Measurements from ENCODE around the gene NARS2. TPM values are rescaled to one million over a fixed set of nuclear protein-coding genes. Genes with fewer than 3 reads are reported as not detected.
"Not testable (repeated sequence)": the region's sequence is repeated elsewhere in the genome, so short reads cannot be mapped to it uniquely, and the experiment has no call there.

NARS2 gene
- total RNA-seq, 1 experiment from 2014 or later, result 48.5 TPM

GRCh38 chr11:78489184-78489583, 85.5 kb downstream of the NARS2 start:
- DNase-seq (ENCODE audit: low spot score), result no peak

GRCh38 chr11:78478536-78478935, 96.1 kb downstream of the NARS2 start:
- DNase-seq (ENCODE audit: low spot score), result no peak

GRCh38 chr11:78476066-78476465, 98.6 kb downstream of the NARS2 start:
- DNase-seq (ENCODE audit: low spot score), result peak; percentile 6

GRCh38 chr11:78474451-78474850, 100.2 kb downstream of the NARS2 start:
- no peak for DNase-seq (ENCODE audit: low spot score)

- DNase-seq (ENCODE audit: low spot score), result no peak
Measured at GRCh38 chr11:78472905-78473304, 101.8 kb downstream of the NARS2 start.

DNA sequence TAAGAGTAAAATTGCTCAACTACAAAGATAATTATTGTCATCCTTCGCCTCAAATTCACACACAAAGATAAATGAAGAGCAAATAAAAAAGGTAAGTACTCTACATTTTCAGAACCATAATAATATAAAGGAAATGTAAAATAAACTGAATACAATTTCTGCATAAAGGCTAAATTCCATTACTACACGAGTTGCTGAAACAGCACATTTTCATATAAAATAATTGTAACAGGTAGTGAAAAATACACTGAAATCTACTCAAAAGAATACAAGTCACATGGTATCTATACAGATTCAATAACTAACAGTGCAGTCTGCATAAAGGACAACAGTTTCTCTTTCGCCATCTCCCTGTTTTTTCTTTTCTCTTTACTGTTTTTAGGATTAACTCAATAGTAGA, 102.3 kb downstream of the NARS2 start:
- no peak for DNase-seq (ENCODE audit: low spot score)

- no peak for DNase-seq (ENCODE audit: low spot score)
Measured at GRCh38 chr11:78470861-78471442, 103.7 kb downstream of the NARS2 start.

- DNase-seq (ENCODE audit: low spot score), result no peak
Measured at GRCh38 chr11:78469896-78470295, 104.8 kb downstream of the NARS2 start.

DNA sequence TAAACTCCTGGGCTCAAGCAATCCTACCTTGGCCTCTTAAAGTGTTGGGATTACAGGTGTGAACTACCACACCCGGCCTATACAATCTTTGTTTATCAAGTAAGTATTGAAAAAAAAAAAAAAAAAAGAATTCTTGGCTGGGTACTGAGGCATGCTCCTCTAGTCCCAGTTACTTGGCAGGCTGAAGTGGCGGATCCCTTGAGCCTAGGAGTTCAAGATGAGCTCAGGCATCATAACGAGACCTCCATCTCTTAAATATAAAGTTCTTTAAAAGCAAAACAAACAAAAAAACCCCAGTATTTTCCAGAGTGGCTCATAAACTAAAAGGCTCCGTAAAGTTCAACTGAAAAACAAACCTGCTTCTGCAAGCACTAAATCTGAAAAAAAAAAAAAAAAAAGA, 106.7 kb downstream of the NARS2 start:
- no peak for DNase-seq (ENCODE audit: low spot score)

GRCh38 chr11:78467370-78467769, 107.3 kb downstream of the NARS2 start:
- DNase-seq (ENCODE audit: low spot score), result no peak

- DNase-seq (ENCODE audit: low spot score), result no peak
Measured at GRCh38 chr11:78465169-78465942, 109.3 kb downstream of the NARS2 start.

GRCh38 chr11:78464787-78465168, 109.9 kb downstream of the NARS2 start:
- not testable (repeated sequence) for DNase-seq (ENCODE audit: low spot score)

DNA sequence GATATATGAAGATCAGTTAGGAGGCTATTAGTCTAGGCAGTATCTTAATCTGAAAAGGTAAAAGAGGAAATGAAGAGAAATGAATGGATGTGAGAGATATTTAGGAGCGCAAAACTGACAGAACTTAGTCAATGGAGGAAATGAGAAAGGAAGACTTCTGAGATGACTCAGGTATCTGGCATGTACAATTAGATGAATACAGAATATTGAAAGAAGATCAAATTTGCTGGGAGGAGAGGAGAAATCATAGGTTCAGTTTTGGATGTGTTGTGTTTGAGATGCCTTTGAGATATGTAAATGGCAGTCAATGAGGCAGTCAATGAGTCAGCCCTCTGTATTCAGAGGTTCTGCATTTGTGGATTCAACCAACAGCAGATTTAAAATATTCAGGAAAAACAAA, 114.2 kb downstream of the NARS2 start:
- DNase-seq (ENCODE audit: low spot score), result no peak

GRCh38 chr11:78459738-78460137, 114.9 kb downstream of the NARS2 start:
- no peak for DNase-seq (ENCODE audit: low spot score)

- DNase-seq (ENCODE audit: low spot score), result no peak
Measured at GRCh38 chr11:78457448-78457847, 117.2 kb downstream of the NARS2 start.

GRCh38 chr11:78453140-78453935, 121.3 kb downstream of the NARS2 start:
- DNase-seq (ENCODE audit: low spot score), result no peak

DNA sequence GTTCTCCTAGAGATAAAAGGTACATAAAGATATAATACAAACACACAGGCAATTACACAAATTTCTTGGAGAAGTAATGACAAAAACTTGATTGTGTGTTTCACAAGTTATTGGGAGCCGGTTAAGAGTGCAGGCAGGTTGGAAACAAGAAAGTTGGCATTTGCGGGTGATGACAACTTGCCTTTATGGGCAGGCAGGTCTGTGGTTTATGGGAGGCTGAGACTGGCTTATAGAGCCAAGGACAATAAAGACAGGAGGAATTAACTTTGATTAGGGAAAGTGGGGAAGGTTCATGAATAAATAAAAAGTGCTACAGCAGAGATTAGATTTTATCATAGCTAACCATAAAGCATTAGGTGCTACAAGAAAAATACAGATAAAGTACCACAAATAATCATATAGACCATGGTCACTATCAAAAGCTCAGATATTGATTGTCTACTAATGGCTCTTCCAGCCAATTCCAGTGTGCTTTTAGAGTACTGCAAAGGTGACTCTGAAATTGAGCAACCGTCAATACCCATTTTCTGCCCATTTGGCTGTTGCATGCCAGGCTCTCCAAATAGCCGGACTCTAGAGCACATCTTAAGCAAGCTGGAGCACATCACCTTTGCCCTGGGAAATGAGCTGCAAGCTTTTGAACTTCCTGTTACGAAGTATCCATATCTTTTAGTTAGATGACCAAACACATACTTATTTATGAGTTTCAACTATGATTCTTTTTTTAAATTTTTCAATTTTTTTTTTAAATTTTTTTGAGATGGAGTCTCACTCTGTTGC, 123.1 kb downstream of the NARS2 start:
- DNase-seq (ENCODE audit: low spot score), result no peak

- no peak for DNase-seq (ENCODE audit: low spot score)
Measured at GRCh38 chr11:78450866-78451265, 123.8 kb downstream of the NARS2 start.

DNA sequence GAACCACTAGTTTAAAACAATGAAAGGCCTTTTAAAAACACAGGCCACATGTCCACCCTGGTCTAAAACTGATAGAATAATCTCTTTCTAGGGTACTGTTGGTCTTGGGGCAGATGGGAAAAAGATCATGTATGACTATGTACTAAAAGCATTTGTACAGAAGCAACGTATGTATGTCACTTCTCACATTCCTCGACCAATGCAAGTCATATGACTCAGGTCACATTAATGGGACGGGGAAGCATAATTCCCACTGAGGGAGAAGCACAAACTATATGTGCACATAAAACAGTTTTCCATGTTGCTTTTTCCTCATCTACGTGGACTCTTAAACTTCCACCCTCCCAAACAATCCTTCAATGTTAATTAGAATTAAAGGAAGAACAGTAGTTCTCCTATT, 124.8 kb downstream of the NARS2 start:
- no peak for DNase-seq (ENCODE audit: low spot score)

DNA sequence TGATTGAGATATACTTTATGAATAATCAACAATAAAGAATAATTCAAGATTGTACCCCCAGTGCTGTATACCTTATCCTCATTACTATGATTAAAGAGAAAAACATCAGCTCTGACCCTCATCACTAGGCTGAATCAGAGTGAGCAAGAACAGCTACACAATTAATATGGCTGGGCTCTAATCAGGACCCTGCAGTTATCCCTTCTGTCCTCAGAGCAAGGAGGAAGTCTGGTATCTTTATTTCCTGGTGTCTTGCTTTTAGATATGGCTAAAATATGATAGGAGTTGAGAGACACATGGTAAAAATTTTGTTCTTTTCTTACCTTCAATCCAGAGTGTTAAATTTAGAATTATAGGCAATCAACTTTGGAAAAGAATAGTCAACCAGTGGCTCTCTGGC, 128.5 kb downstream of the NARS2 start:
- DNase-seq (ENCODE audit: low spot score), result no peak

DNA sequence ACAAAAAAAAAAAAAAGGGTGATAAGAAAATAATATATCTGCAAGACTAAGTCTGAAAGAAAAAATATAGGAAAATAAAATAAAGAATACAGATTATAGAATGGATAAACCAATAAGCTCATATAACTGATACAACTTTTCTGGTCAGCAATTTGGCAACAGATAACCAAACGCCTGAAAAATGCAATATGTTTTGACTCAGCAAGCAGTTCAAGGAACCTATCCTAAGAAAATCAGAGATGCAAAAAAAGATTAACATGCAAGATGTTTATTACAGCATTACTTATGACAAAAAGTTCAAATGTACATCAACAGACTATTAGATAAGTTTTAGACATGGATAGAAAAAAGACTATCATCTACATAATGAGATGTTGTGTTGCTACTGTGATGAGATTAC, 129.9 kb downstream of the NARS2 start:
- no peak for DNase-seq (ENCODE audit: low spot score)

- no peak for DNase-seq (ENCODE audit: low spot score)
Measured at GRCh38 chr11:78441956-78442355, 132.7 kb downstream of the NARS2 start.
